Smooth muscle cell (in vitro differentiated cells): ENCODE results near the gene PLXDC1. TPM values are rescaled to one million over a fixed set of nuclear protein-coding genes. Genes with fewer than 3 reads are reported as not detected.

Experiments
- DNase-seq: peaks from one replicate; lab custom pipeline; 2025; ENCODE audit not compliant: unreplicated experiment; lab: John Stamatoyannopoulos, UW
- H2AFZ ChIP-seq: fragments of 200-600 bp; sonication (generic); 2 replicates; pipeline ENCODE4 v1.6.0; 2016; ENCODE audit warnings: antibody characterized with exemption, low read depth, mild to moderate bottlenecking
- H3F3A ChIP-seq: fragments of 200-600 bp; sonication (generic); 2 replicates; pipeline ENCODE4 v1.6.0; 2017; ENCODE audit warnings: antibody characterized with exemption, low read depth
- H3K27ac ChIP-seq: fragments of 200-600 bp; sonication (generic); 2 replicates; pipeline ENCODE4 v1.5.1; 2016; ENCODE audit warnings: low read depth, mild to moderate bottlenecking
- H3K27me3 ChIP-seq: fragments of 200-600 bp; sonication (generic); 2 replicates; pipeline ENCODE4 v1.6.1; 2016; ENCODE audit warnings: low read depth, mild to moderate bottlenecking
- H3K36me3 ChIP-seq: fragments of 200-600 bp; sonication (generic); 2 replicates; pipeline ENCODE4 v1.5.1; 2016; ENCODE audit warnings: low read depth
- H3K4me1 ChIP-seq: fragments of 200-600 bp; sonication (generic); 2 replicates; pipeline ENCODE4 v1.5.1; 2016; ENCODE audit warnings: low read depth
- H3K4me2 ChIP-seq: fragments of 200-600 bp; sonication (generic); 2 replicates; pipeline ENCODE4 v1.6.0; 2016; ENCODE audit warnings: mild to moderate bottlenecking
- H3K4me3 ChIP-seq: fragments of 200-600 bp; sonication (generic); 2 replicates; pipeline ENCODE4 v1.5.1; 2016; ENCODE audit warnings: mild to moderate bottlenecking
- H3K79me2 ChIP-seq: fragments of 200-600 bp; sonication (generic); 2 replicates; pipeline ENCODE4 v1.6.0; 2016; ENCODE audit warnings: low read depth, mild to moderate bottlenecking
- H3K9ac ChIP-seq: fragments of 200-600 bp; sonication (generic); 2 replicates; pipeline ENCODE4 v1.6.0; 2016; ENCODE audit warnings: low read depth
- H3K9me3 ChIP-seq: fragments of 200-600 bp; sonication (generic); replicated peaks from 2 replicates; pipeline ENCODE4 v1.5.1; 2016; ENCODE audit warnings: low read depth
- H4K20me1 ChIP-seq: fragments of 200-600 bp; sonication (generic); 2 replicates; pipeline ENCODE4 v1.6.0; 2016; ENCODE audit warnings: low read depth
- WGBS: methylation state at CpG from one replicate; pipeline ENCODE4 v1.1.7; 2016; ENCODE audit warnings: low lambda C conversion rate; 5-methylcytosine and 5-hydroxymethylcytosine counted together
- polyA plus RNA-seq: library from polyadenylated mRNA; unstranded; fragments of >200 nt; fragmentation: Nextera tagmentation; extraction: Ambion mirVana; gene quantifications from 2 replicates; pipeline ENCODE4 v1.2.1, GENCODE V29; 2016
- small RNA-seq: library from RNA; depleted of rRNA; stranded (forward); fragments of <200 nt; gene quantifications from one replicate; pipeline ENCODE3, GENCODE V24; 2014
- total RNA-seq: library from RNA; depleted of rRNA; stranded (reverse); fragments of >200 nt; gene quantifications from 2 replicates; pipeline ENCODE4 v1.2.3, GENCODE V29; 2014
- TF ChIP-seq, protein P1 (sequence below): fragments of 200-600 bp; sonication (generic); IDR thresholded peaks from 2 replicates; pipeline ENCODE4 v1.5.1; 2017; ENCODE audit warnings: borderline replicate concordance, mild to moderate bottlenecking, antibody characterized with exemption; ENCODE audit not compliant: insufficient read depth, poor library complexity, severe bottlenecking

The PLXDC1 gene
- total and polyA plus RNA-seq, 2 experiments from 2014 or later = 17.4 to 18.5 TPM

DNA sequence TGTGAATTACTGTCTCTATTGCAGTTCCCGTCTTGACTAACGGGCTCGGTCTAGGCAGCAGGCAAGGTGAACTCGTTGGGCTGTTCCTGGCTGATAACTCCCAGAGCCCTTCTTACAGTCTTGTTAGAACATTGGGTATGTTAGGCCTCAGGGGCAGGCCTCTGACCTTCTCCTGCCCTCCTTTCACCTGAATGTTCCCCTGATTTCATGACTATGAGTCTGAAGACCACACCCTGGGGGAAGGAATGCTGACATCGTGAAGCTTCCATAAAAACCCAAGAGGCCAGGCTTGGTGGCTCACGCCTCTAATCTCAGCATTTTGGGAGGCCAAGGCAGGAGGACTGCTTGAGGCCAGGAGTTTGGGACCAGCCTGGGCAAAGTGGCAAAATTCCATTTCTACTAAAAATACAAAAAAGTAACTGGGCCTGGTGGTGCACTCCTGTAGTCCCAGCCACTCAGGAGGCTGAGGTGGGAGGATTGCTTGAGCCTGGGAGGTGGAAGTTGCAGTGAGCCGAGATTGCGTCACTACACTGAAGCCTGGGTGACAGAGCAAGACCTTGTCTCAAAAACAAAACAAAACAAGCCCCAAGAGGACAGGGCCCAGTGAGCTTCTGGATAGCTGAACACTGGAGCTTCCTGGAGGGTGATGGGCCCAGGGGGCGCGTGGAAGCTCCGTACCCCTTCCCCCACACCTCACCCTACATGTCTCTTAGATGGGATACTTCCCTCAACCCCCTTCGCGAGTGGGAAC lies 136.5 kb downstream of the PLXDC1 start:
- Histone ChIP-seq H3K79me2 (no peaks in the 10 kb centered on the region), H3K27ac (peak overlapping the region; percentile 81), H3K36me3 (no peaks in the 10 kb centered on the region), H3K4me1 (peaks cover 10% of the 10 kb centered on the region), H3F3A (peaks cover 24% of the 10 kb centered on the region), H2AFZ (peak overlapping the region; percentile 76), H4K20me1 (no peaks in the 10 kb centered on the region), H3K9me3 (no peaks in the 10 kb centered on the region), H3K4me3 (no peak overlapping the region), H3K9ac (peak overlapping the region; percentile 35), H3K27me3 (no peaks in the 10 kb centered on the region), H3K4me2 (peak overlapping the region; percentile 62)
- 64% methylated on average over 13 of the region's 13 CpGs for WGBS
- TF ChIP-seq, protein P1, sequence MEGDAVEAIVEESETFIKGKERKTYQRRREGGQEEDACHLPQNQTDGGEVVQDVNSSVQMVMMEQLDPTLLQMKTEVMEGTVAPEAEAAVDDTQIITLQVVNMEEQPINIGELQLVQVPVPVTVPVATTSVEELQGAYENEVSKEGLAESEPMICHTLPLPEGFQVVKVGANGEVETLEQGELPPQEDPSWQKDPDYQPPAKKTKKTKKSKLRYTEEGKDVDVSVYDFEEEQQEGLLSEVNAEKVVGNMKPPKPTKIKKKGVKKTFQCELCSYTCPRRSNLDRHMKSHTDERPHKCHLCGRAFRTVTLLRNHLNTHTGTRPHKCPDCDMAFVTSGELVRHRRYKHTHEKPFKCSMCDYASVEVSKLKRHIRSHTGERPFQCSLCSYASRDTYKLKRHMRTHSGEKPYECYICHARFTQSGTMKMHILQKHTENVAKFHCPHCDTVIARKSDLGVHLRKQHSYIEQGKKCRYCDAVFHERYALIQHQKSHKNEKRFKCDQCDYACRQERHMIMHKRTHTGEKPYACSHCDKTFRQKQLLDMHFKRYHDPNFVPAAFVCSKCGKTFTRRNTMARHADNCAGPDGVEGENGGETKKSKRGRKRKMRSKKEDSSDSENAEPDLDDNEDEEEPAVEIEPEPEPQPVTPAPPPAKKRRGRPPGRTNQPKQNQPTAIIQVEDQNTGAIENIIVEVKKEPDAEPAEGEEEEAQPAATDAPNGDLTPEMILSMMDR = no peak
- DNase-seq = no peak

GRCh38 chr17:39014044-39014794 lies 137.2 kb downstream of the PLXDC1 start:
- DNase-seq = no peak

More at GRCh38 chr17:39014044-39014794, 137.2 kb downstream of the PLXDC1 start:
- no peaks in the 10 kb centered on the region for H3K9me3 ChIP-seq
- H3K79me2 ChIP-seq = no peaks in the 10 kb centered on the region
- peak overlapping the region; percentile 76 for H2AFZ ChIP-seq
- H3F3A ChIP-seq = peaks cover 23% of the 10 kb centered on the region
- H3K4me3 ChIP-seq = no peak overlapping the region
- no peaks in the 10 kb centered on the region for H3K27me3 ChIP-seq
- peak overlapping the region; percentile 35 for H3K9ac ChIP-seq
- WGBS = 51% methylated on average over 4 of the region's 4 CpGs
- peak overlapping the region; percentile 62 for H3K4me2 ChIP-seq
- peak overlapping the region; percentile 81 for H3K27ac ChIP-seq
- H4K20me1 ChIP-seq = no peaks in the 10 kb centered on the region
- H3K36me3 ChIP-seq = no peaks in the 10 kb centered on the region
- H3K4me1 ChIP-seq = peaks cover 10% of the 10 kb centered on the region
- TF ChIP-seq, protein P1 = no peak

Small RNA genes lying within 50 kb of the gene (small RNA-seq; reads per million reads assigned to genes)
- not detected for gene AC091178.1

Other genes starting within 250 kb of the PLXDC1 start
- gene FBXO47, start 184.2 kb downstream of the PLXDC1 start, total RNA-seq = not detected in 2 replicates
- not detected in 2 replicates for gene FBXO47, start 184.2 kb downstream of the PLXDC1 start, polyA plus RNA-seq
- gene ARL5C, start 14.5 kb upstream of the PLXDC1 start, total RNA-seq = not detected in 2 replicates
- 0.38 TPM in 1 of 2 replicates, not detected in the other for gene ARL5C, start 14.5 kb upstream of the PLXDC1 start, polyA plus RNA-seq
- 4.3 and 9.2 TPM in 2 replicates for gene CACNB1, start 46.0 kb upstream of the PLXDC1 start, total RNA-seq
- 7.1 and 18.8 TPM in 2 replicates for gene CACNB1, start 46.0 kb upstream of the PLXDC1 start, polyA plus RNA-seq
- gene RPL19, start 48.6 kb upstream of the PLXDC1 start, total RNA-seq = 2,264 and 2,675 TPM in 2 replicates
- gene RPL19, start 48.6 kb upstream of the PLXDC1 start, polyA plus RNA-seq = 818 and 934 TPM in 2 replicates
- 0.09 and 0.13 TPM in 2 replicates for gene STAC2, start 74.3 kb upstream of the PLXDC1 start, total RNA-seq
- gene STAC2, start 74.3 kb upstream of the PLXDC1 start, polyA plus RNA-seq = 0.32 TPM in 1 of 2 replicates, not detected in the other
- 13.6 and 19.9 TPM in 2 replicates for gene FBXL20, start 250.0 kb upstream of the PLXDC1 start, total RNA-seq
- 8.0 and 10.9 TPM in 2 replicates for gene FBXL20, start 250.0 kb upstream of the PLXDC1 start, polyA plus RNA-seq